HepG2 (cell line): ENCODE data around the gene WSCD1. TPM values are rescaled to one million over a fixed set of nuclear protein-coding genes. Genes with fewer than 3 reads are reported as not detected.

ENCODE experiments used
- ATAC-seq: fragments of 200-7000 bp; cut with Tn5 transposase; 3 replicates; pipeline ENCODE4 v1.9.1; 2020; ENCODE audit warnings: mild to moderate bottlenecking, moderate library complexity
- BruUV-seq: library from RNA; stranded (reverse); fragments of 400-500 nt; replicated peaks from 2 replicates; lab custom pipeline; 2021; lab: Mats Ljungman, UMichigan
- CTCF ChIA-PET: fragments of 300-600 bp; formaldehyde crosslinking; extraction: SDS; loops from one replicate; lab custom pipeline; 2021; ENCODE audit warnings: low total read pairs, inconsistent platforms, low intra/inter-chr PET ratio; lab: Yijun Ruan, JAX
- POLR2A ChIA-PET: fragments of 350-600 bp; sonication (Branson Sonifier 250); formaldehyde crosslinking; loops from one replicate; lab custom pipeline; 2020; ENCODE audit warnings: antibody characterized with exemption, inconsistent platforms; lab: Yijun Ruan, JAX
- DNase-seq: peaks from one replicate; pipeline ENCODE4 v3.0.0-alpha.2; 2015; ENCODE audit warnings: low spot score
- FAIRE-seq: peaks from 3 replicates; lab custom pipeline; 2011; peaks lifted over from hg19 to GRCh38; lab: Jason Lieb, UNC
- H2AFZ ChIP-seq: one replicate; pipeline ENCODE4 v1.6.1; 2011; ENCODE audit warnings: low read length, inconsistent platforms
- H3K27ac ChIP-seq: fragments of 300-600 bp; 3 replicates; pipeline ENCODE4 v1.8.0; 2011; ENCODE audit warnings: mixed run types, mild to moderate bottlenecking, mixed read lengths, low read length, inconsistent platforms; ENCODE audit not compliant: insufficient read depth; ENCODE audit errors: extremely low read length
- H3K27me3 ChIP-seq, 2 experiments: fragments of 200-600 bp in 1 of 2; 2 replicates in 1 of 2; 3 replicates in 1 of 2; pipeline versions ENCODE4 v1.6.0 to v1.8.0; 2011; ENCODE audit warnings: low read length in 2 of 2, mild to moderate bottlenecking in 2 of 2, moderate library complexity in 2 of 2, inconsistent platforms in 1 of 2; ENCODE audit not compliant: insufficient read depth in 2 of 2, control insufficient read depth in 1 of 2
- H3K36me3 ChIP-seq, 2 experiments: fragments of 200-600 bp in 1 of 2; replicated peaks in 1 of 2; 2 replicates in 1 of 2; 3 replicates in 1 of 2; pipeline versions ENCODE4 v1.5.1 to v1.8.0; 2011; ENCODE audit warnings: low read length in 2 of 2, inconsistent platforms in 1 of 2; ENCODE audit not compliant: insufficient read depth in 2 of 2, control insufficient read depth in 1 of 2
- H3K4me1 ChIP-seq: 2 replicates; pipeline ENCODE4 v1.5.1; 2012; ENCODE audit warnings: low read length, inconsistent platforms; ENCODE audit not compliant: insufficient read depth
- H3K4me2 ChIP-seq: 2 replicates; pipeline ENCODE4 v1.6.0; 2011; ENCODE audit warnings: low read depth, low read length, inconsistent platforms
- H3K4me3 ChIP-seq, 3 experiments: fragments of 200-600 bp in 1 of 3; sonication (generic), shearing (Covaris generic) in 1 of 3; replicated peaks in 1 of 3; 2 replicates each; pipeline ENCODE4 v1.5.1; 2011 to 2016; ENCODE audit warnings: low read length in 3 of 3, inconsistent platforms in 2 of 3, low read depth in 2 of 3, mild to moderate bottlenecking in 2 of 3, control low read depth in 1 of 3, mixed read lengths in 1 of 3; ENCODE audit not compliant: insufficient read depth in 1 of 3
- H3K79me2 ChIP-seq: one replicate; pipeline ENCODE4 v1.6.1; 2011; ENCODE audit warnings: low read length, inconsistent platforms; ENCODE audit not compliant: insufficient read depth
- H3K9ac ChIP-seq: 2 replicates; pipeline ENCODE4 v1.6.0; 2011; ENCODE audit warnings: mild to moderate bottlenecking, low read depth, low read length, inconsistent platforms; ENCODE audit not compliant: insufficient read depth
- H3K9me3 ChIP-seq: 2 replicates; pipeline ENCODE4 v1.5.1; 2012; ENCODE audit warnings: mild to moderate bottlenecking, low read length
- H4K20me1 ChIP-seq: 2 replicates; pipeline ENCODE4 v1.6.0; 2011; ENCODE audit warnings: inconsistent platforms, mild to moderate bottlenecking, low read length, moderate library complexity; ENCODE audit not compliant: insufficient read depth
- ARID5B ChIP-seq: IDR thresholded peaks from 2 replicates; pipeline ENCODE4 v1.4.0; 2020; ENCODE audit warnings: mild to moderate bottlenecking, missing genetic modification reagents
- ASH2L ChIP-seq: fragments of 300-600, 200-600 bp; sonication (generic); IDR thresholded peaks from 2 replicates; pipeline ENCODE4 v1.7.0; 2017; ENCODE audit warnings: low read depth, mild to moderate bottlenecking, moderate library complexity, mixed read lengths, low read length; ENCODE audit not compliant: insufficient read length
- CCDC6 ChIP-seq: sonication (generic); formaldehyde crosslinking; IDR thresholded peaks from 2 replicates; pipeline ENCODE4 v1.8.1; 2022; ENCODE audit warnings: mild to moderate bottlenecking, missing genetic modification reagents, moderate library complexity
- HMGA1 ChIP-seq: sonication (generic); formaldehyde crosslinking; conservative IDR thresholded peaks from 2 replicates; pipeline ENCODE4 v1.4.0; 2020; ENCODE audit warnings: missing genetic modification reagents
- HOMEZ ChIP-seq: IDR thresholded peaks from 2 replicates; pipeline ENCODE4 v1.6.1; 2016; ENCODE audit warnings: low read depth
- NCOA5 ChIP-seq: sonication (generic); formaldehyde crosslinking; IDR thresholded peaks from 2 replicates; pipeline ENCODE4 v1.4.0; 2020; ENCODE audit warnings: missing genetic modification reagents
- RFXANK ChIP-seq: IDR thresholded peaks from 2 replicates; pipeline ENCODE4 v1.6.1; 2016
- SMYD3 ChIP-seq: sonication (generic); formaldehyde crosslinking; IDR thresholded peaks from 2 replicates; pipeline ENCODE4 v1.8.1; 2023; ENCODE audit warnings: mild to moderate bottlenecking, missing genetic modification reagents
- ZNF512B ChIP-seq: sonication (generic); formaldehyde crosslinking; IDR thresholded peaks from 2 replicates; pipeline ENCODE4 v1.5.1; 2020; ENCODE audit warnings: missing genetic modification reagents, mild to moderate bottlenecking, borderline replicate concordance
- WGBS: methylation state at CpG from one replicate; pipeline ENCODE4 v1.1.6; 2017; ENCODE audit warnings: low lambda C conversion rate; 5-methylcytosine and 5-hydroxymethylcytosine counted together
- in situ Hi-C: cut with HindIII; loops from 2 replicates; pipeline ENCODE4 v1.10.0; 2017; ENCODE audit warnings: low pct_unique_long_range_greater_than_20kb; ENCODE audit not compliant: extremely low pct_ligation_motif_present
- intact Hi-C: fragments of 100-400 bp; cut with micrococcal nuclease; formaldehyde crosslinking; loops from one replicate; pipeline ENCODE4 v1.10.0; 2022; ENCODE audit not compliant: unreplicated experiment
- polyA plus RNA-seq, 8 experiments: library from polyadenylated mRNA; depleted of rRNA in 3 of 8; stranded (reverse) in 7 of 8; unstranded in 1 of 8; fragments of >200 nt; fragmentation: Illumina TruSeq in 4 of 8; extraction: Trizol in 4 of 8; gene quantifications; 2 replicates each; pipeline versions ENCODE4 v1.2.1 to v1.2.3, GENCODE V29; 2011 to 2016; ENCODE audit warnings: low read depth in 4 of 8, missing spikeins in 1 of 8, mixed read lengths in 1 of 8; ENCODE audit not compliant: insufficient read depth in 1 of 8
- total RNA-seq, 5 experiments: library from RNA; depleted of rRNA; stranded (reverse); fragments of >200 nt; fragmentation: Illumina TruSeq; extraction: Trizol; gene quantifications; 2 replicates each; pipeline ENCODE4 v1.2.3, GENCODE V29; 2016; ENCODE audit warnings: low read depth in 1 of 5

WSCD1 gene
- total and polyA plus RNA-seq, 2 of the 13 experiments (the other 11 are each of a cell fraction or from before 2014, with no cell fraction given), result 0.24 to 2.7 TPM

GRCh38 chr17:6099492-6099891 is 29.3 kb downstream of the WSCD1 start:
- FAIRE-seq (no peak), ATAC-seq (no peak), DNase-seq (no peak)
- in situ Hi-C loops (no loop called here), intact Hi-C loops (no loop called here)
- no peaks in the 10 kb centered on the region for H3K4me1 ChIP-seq
- no TSS peak for BruUV-seq
- WGBS, result 47% methylated on average over 7 of the region's 8 CpGs
- no peak overlapping the region for H3K9ac ChIP-seq
- H4K20me1 ChIP-seq, result no peaks in the 10 kb centered on the region
- no peaks in the 10 kb centered on the region for H3K9me3 ChIP-seq
- H3K4me2 ChIP-seq, result no peak overlapping the region
- peaks cover 1 to 8% of the 10 kb centered on the region in 2 experiments; a peak in 2 of 5 replicates for H3K27me3 ChIP-seq
- H3K27ac ChIP-seq, result no peak overlapping the region
- no peaks in the 10 kb centered on the region for H3K36me3 ChIP-seq
- H2AFZ ChIP-seq, result no peak overlapping the region
- TF ChIP-seq HOMEZ (CRISPR knock-in tag) (no peak), ARID5B (CRISPR knock-in tag) (no peak), ZNF512B (no peak), ASH2L (no peak), SMYD3 (no peak), HMGA1 (CRISPR knock-in tag) (no peak), RFXANK (CRISPR knock-in tag) (no peak), CCDC6 (CRISPR knock-in tag) (no peak), NCOA5 (CRISPR knock-in tag) (no peak)
- H3K79me2 ChIP-seq, result no peaks in the 10 kb centered on the region
- CTCF ChIA-PET, result no interaction called here
- H3K4me3 ChIP-seq, result no peak overlapping the region
- POLR2A ChIA-PET, result no interaction called here
